ENCODE data around the gene DAGLA.

Gene DAGLA

GRCh38 chr11:61749591-61750217 is 69.5 kb downstream of the DAGLA start:
- DNase-seq, result no peak

DNA sequence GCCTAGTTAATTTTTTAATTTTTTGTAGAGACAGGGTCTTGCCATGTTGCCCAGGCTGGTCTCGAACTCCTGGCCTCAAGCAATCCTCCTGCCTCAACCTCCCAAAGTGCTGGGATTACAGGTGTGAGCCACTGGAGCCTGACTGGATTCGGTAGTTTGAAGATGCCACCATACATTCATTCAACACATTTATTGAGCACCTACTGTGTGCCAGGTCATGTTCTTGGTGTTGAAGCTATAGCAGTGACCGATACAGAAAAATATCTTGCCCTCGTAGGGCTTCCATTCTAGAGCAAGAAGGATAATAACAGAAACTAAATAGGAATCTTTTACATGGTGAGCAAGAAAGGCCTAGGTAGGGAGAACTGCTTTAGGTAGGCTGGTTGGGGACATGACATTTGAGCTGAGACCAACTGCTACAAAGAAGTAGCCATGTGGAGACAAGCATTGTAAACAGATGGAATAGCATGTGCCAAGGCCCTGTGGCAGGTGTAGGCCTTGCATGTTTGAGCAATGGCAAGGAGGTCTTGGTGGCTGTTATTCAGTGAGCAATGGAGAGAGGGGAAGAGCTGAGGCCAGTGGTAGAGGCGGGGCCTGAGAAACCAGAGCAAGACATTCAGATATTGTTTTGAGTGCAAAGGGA is 70.6 kb downstream of the DAGLA start:
- DNase-seq, result no peak

DNA sequence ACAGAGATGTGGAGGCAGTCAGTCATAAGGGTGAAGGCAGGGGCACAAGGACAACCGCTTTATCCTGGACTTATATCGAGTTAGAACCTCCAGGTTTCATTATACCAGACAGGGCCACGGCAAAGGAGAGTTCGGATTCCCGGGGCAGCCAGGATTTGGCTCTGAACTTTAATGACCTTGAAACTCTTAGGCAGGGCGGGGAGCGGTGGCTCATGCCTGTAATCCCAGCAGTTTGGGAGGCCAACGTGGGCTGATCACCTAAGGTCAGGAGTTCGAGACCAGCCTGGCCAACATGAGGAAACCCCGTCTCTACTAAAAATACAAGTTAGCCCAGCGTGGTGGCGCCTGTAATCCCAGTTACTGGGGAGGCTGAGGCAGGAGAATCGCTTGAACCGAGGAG is 71.2 kb downstream of the DAGLA start:
- no peak for DNase-seq

GRCh38 chr11:61752117-61752924 is 72.1 kb downstream of the DAGLA start, which contains the start of gene MYRF:
MYRF (plus strand) TSS chr11:61752636; CDS start chr11:61752745, 109 bp downstream.
- peak in 1 of 2 donors; percentile 27 for DNase-seq

DNA sequence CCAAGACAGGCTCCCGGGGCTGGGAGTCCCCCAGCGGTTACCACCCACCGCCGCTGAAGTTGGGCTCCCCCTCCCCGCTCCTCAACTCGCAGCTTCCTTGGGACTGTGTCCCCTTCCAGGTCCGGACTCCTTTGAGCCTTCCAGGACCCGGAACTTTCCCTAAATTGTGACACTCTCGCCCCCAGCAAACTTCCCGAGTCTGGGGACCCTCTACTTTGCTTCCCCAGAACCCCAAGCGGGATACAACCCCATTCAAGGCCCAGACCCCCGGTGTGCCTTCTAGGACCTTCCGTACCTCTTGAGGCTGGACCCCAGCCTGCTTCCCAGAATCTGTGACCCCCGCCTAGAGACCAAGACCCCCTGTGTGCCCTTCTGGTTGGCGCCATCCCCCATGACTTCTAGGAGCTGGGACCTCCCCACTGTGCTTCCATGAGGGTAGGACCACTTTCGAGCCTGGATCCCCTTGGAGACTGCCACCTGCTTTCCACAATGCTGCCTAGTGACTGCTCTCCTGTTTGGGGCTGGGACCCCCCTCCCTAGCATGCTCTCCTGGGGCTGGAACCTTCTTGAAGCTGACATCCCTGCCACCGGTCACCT is 72.8 kb downstream of the DAGLA start:
- no peak for DNase-seq

DNA sequence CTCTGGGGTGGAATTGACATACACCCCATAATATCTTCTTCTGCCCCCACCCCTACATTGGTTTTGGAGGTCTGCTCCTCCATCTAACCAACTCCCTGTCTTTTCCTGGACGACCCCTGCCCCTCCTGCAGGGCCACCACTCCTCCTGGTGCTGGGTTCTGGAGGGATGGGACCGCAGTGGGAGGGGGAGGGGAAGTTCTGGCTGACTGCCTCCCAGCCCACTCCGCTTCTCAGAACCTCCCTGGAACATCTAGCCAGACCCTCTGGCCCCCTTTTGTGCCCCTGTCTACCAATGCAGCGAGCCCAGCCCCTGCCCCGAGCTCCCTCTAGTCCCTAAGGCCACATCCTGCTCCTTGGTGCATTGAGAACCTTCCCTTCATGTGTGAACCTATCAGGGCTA is 73.5 kb downstream of the DAGLA start:
- no peak for DNase-seq

GRCh38 chr11:61754534-61755482 is 74.6 kb downstream of the DAGLA start:
- DNase-seq, result no peak

DNA sequence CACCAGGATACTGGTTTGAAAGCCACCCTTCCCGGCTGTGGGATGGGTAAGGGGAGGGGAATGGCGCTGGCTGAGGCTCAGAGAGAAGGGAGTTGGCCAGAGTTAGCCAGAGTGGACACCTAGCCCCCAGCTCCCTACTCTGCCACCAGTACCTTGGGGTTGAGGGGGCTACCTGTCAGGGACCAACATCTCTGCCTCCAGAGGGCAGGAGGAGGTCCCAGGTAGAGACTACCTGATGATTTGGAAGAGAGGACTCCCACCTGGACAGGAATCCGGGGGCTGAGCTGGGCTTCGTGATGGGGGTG is 75.9 kb downstream of the DAGLA start:
- DNase-seq, result no peak

DNA sequence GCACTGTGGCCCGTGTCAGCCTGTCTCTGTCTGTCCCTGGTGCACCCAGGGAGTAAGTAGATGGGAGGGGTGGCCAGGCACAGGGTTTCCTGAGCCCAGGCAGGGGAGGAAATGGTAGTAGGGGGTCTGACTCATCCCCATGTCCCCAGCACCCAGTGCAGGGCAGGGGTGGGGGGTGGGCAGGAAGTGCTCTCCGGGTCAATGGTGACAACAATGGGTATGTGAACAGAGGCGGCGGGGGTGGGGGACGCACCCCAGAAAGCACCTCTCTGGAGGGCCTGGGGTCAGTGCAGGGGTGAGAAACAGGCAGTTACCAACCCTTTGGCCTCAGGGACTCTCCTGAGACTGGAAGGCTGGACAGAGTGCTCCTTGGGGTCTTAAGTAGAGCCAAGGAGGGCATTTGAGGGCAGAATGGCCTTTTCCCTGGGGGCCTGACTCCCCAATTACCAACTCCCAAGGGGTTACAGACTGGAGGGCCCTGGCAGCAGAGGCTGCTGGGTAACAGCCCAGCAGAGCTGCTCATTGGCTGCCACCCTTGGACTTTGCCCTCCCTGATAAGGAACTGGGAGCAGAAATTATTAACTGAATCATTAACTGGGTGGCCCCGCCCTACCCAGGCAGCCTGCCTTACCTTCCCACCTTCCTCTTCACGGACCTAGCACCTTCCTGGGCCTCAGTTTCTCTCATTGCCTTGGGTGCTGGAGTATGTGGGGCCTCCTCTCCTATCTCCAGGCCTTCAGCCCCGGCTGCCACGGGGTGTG is 76.4 kb downstream of the DAGLA start:
- DNase-seq, result peak; percentile 15 to 72

DNA sequence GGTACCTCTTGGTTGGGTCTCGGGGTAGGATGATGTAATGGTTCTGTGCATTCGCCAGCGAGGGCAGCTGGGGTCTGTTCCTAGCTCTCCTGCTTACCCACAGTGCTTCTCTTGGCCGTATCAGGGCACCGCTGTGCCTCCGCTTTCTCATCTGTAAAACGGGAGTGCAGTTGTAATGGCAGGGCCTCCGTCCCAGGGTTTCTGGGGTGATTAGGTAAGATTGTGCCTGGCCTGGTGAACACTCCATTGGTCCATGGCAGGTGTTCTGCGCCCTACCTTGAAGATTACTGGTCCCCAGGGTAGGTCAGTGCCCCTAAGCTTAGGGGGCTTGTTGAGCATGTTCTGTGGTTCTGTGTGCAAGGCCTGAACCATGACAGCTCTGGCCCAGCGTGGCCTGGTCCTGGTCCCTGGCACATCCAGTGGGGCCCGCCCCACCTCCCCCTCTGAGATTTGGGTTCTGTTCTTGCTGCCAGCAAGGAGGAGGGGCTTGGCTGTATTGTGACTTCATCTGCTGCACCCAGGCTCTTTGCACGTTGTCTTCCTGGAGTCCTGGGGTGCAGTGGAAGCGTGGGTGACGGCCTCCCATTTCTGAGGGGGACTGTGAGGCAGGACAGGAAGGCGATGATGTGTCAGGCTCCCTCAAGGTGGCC is 77.1 kb downstream of the DAGLA start:
- DNase-seq, result no peak

DNA sequence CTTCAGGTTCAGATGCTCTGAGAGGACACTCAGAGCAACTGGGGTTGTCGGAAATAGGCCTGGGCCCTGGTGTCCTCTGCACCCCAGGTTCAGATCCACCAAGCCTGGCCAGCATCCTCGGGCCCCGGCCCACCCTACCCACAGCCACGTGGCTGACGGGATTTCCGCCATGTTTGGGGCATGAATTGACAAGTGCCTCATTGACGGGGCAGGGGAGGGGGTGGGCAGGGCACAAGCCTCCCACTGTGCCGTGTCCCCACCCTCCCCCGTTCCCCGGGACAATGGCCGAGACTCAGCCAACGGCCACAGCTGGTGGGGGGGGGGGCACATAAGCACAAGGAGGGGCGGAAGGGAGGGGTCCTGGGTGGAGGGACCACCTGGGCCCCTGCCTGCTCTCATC is 80.8 kb downstream of the DAGLA start:
- DNase-seq, result no peak

- DNase-seq, result no peak
These were observed 81.4 kb downstream of the DAGLA start for GRCh38 chr11:61761440-61762222.

- DNase-seq, result no peak
These were observed 82.0 kb downstream of the DAGLA start for GRCh38 chr11:61762223-61762615.

- DNase-seq, result no peak
These were observed 82.6 kb downstream of the DAGLA start for GRCh38 chr11:61762798-61763197.

- DNase-seq, result no peak
These were observed 83.9 kb downstream of the DAGLA start for GRCh38 chr11:61763930-61764605.

DNA sequence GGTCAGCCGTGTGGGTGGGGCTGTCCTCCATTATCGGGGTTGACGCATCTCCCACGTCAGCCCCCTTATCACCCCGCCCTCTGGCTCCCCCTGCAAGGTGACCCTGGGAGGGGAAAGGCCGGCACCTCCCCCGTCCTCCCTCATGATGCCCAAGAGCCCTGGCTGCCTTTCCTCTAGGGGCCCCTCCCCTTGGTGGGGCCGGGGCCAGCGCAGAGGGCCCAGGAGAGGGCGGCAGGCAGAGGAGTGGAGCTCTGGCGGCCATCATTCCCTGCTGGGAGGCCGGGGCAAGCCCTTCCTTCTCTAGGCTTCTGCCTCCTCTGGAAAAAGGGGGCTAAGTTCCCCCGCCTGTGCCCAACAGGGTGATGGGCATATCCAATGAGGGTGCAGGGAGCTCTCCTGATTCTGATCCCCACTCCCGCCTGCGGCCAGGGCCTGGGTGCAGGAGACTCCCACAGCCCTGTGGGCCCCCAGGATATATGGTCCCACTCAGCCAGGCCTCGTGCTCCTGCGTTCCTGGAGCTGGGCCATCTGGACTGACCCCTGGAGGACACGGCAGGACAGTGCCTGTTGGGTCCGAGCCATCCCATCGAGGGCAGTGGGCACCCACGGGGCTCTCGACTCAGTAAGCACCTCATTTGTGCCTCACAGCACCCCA is 84.5 kb downstream of the DAGLA start:
- DNase-seq, result no peak

GRCh38 chr11:61765550-61766253 is 85.5 kb downstream of the DAGLA start:
- no peak for DNase-seq

GRCh38 chr11:61766353-61766841 is 86.2 kb downstream of the DAGLA start:
- DNase-seq, result no peak
